ENCODE results near the gene FCRL6.

GRCh38 chr1:159755451-159756007 lies 46.6 kb upstream of the FCRL6 start:
- TF ChIP-seq, protein P1, sequence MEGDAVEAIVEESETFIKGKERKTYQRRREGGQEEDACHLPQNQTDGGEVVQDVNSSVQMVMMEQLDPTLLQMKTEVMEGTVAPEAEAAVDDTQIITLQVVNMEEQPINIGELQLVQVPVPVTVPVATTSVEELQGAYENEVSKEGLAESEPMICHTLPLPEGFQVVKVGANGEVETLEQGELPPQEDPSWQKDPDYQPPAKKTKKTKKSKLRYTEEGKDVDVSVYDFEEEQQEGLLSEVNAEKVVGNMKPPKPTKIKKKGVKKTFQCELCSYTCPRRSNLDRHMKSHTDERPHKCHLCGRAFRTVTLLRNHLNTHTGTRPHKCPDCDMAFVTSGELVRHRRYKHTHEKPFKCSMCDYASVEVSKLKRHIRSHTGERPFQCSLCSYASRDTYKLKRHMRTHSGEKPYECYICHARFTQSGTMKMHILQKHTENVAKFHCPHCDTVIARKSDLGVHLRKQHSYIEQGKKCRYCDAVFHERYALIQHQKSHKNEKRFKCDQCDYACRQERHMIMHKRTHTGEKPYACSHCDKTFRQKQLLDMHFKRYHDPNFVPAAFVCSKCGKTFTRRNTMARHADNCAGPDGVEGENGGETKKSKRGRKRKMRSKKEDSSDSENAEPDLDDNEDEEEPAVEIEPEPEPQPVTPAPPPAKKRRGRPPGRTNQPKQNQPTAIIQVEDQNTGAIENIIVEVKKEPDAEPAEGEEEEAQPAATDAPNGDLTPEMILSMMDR (IDR thresholded peaks at IDR 0.05), result no peak
- TF ChIP-seq POLR2A (IDR thresholded peaks at IDR 0.05), result no peak

All from thyroid gland (tissue), 4 donors.